Measurements from ENCODE around the gene NCKAP5.

DNA sequence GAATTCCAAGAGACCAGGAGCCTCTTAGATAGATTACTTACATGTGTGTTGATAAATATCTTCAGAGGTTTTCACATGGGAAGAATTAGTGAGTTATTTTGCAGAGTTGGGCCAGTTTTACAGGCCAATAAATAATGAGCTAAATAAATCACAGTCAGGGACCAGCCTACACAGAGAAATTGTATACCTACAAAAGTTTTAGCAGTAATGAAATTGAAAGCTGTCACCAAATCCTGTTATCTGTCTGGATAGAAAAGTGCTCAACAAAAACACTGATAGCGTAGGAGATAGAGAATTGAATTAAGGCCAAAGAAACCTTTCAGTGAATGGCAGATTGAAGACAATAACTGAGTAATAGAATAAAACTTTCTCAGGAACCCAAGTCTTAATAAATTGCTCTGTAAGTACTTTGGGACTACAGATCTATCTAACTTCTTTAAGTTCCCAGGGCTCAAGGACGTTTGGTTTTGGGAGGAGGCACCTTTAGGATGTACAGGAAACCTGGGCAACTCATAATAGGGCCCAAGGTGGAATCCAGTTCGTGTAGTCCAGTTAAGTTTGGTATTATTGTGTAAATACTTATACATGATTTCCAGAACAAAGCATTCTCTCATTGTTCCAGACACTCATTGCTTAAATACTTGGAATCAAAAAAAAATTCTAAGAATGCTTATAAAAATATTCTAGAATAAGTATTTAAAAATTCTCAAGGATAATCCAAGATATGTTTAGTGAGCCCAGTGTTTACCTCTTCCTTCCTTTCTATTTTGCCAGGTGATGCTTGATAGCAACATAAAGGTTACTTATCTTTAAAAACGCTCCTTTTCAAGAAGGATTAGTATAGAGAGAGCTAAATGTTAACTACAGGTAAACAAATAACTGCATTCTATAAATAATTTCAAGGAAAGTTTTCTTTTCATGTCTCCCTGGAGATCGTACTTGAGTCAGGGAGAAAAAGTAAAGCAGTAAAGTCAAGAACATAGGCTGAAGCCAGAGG, 134.5 kb downstream of the NCKAP5 start:
- TF ChIP-seq TCF12 (IDR thresholded peaks at IDR 0.05; ENCODE audit: low read depth) (no peak), CEBPB (IDR thresholded peaks at IDR 0.05) (no peak), CREB1 (IDR thresholded peaks at IDR 0.05; ENCODE audit: low read depth) (no peak), EP300 (IDR thresholded peaks at IDR 0.05; ENCODE audit: borderline replicate concordance) (no peak), TAF1 (IDR thresholded peaks at IDR 0.05; ENCODE audit: low read depth) (no peak), ZBTB7A (IDR thresholded peaks at IDR 0.05; ENCODE audit: low read depth) (no peak), REST (IDR thresholded peaks at IDR 0.05; ENCODE audit: low read depth) (no peak), RAD21 (IDR thresholded peaks at IDR 0.05; ENCODE audit: low read depth) (no peak), TEAD4 (IDR thresholded peaks at IDR 0.05) (no peak), YY1 (IDR thresholded peaks at IDR 0.05; ENCODE audit: low read depth) (no peak), EGR1 (IDR thresholded peaks at IDR 0.05) (no peak)
- TF ChIP-seq, protein P1, sequence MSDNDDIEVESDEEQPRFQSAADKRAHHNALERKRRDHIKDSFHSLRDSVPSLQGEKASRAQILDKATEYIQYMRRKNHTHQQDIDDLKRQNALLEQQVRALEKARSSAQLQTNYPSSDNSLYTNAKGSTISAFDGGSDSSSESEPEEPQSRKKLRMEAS (IDR thresholded peaks at IDR 0.05) = no peak
